Loucy (cell line): ENCODE results near the gene TEDC1.

Source experiments
- H2AFZ ChIP-seq: fragments of 200-600 bp; sonication (generic); 2 replicates; pipeline ENCODE4 v1.6.0; 2016; ENCODE audit warnings: antibody characterized with exemption, mild to moderate bottlenecking, low read length, moderate library complexity
- H3F3A ChIP-seq: fragments of 200-600 bp; 2 replicates; pipeline ENCODE4 v1.6.0; 2016; ENCODE audit warnings: antibody characterized with exemption, low read depth, mild to moderate bottlenecking
- H3K27me3 ChIP-seq: fragments of 200-600 bp; sonication (generic); 2 replicates; pipeline ENCODE4 v1.6.1; 2014; ENCODE audit warnings: low read length, mild to moderate bottlenecking; ENCODE audit not compliant: insufficient read depth, poor library complexity, severe bottlenecking
- H3K36me3 ChIP-seq: fragments of 200-600 bp; sonication (generic); 2 replicates; pipeline ENCODE4 v1.6.1; 2016; ENCODE audit warnings: low read length; ENCODE audit not compliant: insufficient read depth
- H3K4me1 ChIP-seq: fragments of 200-600 bp; sonication (generic); 2 replicates; pipeline ENCODE4 v1.5.1; 2014; ENCODE audit warnings: low read length, mild to moderate bottlenecking; ENCODE audit not compliant: insufficient read depth, poor library complexity, severe bottlenecking
- H3K4me2 ChIP-seq: fragments of 200-600 bp; sonication (generic); 2 replicates; pipeline ENCODE4 v1.6.0; 2014; ENCODE audit warnings: antibody characterized with exemption, low read length, low read depth, mild to moderate bottlenecking; ENCODE audit not compliant: poor library complexity, severe bottlenecking
- H3K4me3 ChIP-seq: fragments of 200-600 bp; sonication (generic); 2 replicates; pipeline ENCODE4 v1.5.1; 2014; ENCODE audit warnings: low read length, mild to moderate bottlenecking, mixed read lengths; ENCODE audit not compliant: poor library complexity, severe bottlenecking
- H3K79me2 ChIP-seq: fragments of 200-600 bp; sonication (generic); 2 replicates; pipeline ENCODE4 v1.6.1; 2014; ENCODE audit warnings: low read length; ENCODE audit not compliant: insufficient read depth
- H3K9ac ChIP-seq: fragments of 200-600 bp; sonication (generic); 2 replicates; pipeline ENCODE4 v1.6.0; 2014; ENCODE audit warnings: mild to moderate bottlenecking, low read depth, low read length, moderate library complexity; ENCODE audit not compliant: poor library complexity, severe bottlenecking
- H3K9me2 ChIP-seq: fragments of 200-600 bp; sonication (generic); replicated peaks from 2 replicates; pipeline ENCODE4 v1.6.1; 2016; ENCODE audit warnings: low read depth, low read length, mixed read lengths
- H3K9me3 ChIP-seq: fragments of 200-600 bp; sonication (generic); 2 replicates; pipeline ENCODE4 v1.6.1; 2014; ENCODE audit warnings: mild to moderate bottlenecking, antibody characterized with exemption, low read length, low read depth; ENCODE audit not compliant: insufficient read depth
- H4K20me1 ChIP-seq: fragments of 200-600 bp; sonication (generic); 2 replicates; pipeline ENCODE4 v1.6.0; 2014; ENCODE audit warnings: antibody characterized with exemption, low read length, mild to moderate bottlenecking; ENCODE audit not compliant: insufficient read depth, poor library complexity, severe bottlenecking
- CTCF ChIP-seq: fragments of 200-600 bp; sonication (generic); conservative IDR thresholded peaks from 2 replicates; pipeline ENCODE4 v1.5.1; 2014; ENCODE audit warnings: mild to moderate bottlenecking, antibody characterized with exemption, low read length
- EZH2phosphoT487 ChIP-seq: fragments of 200-600 bp; IDR thresholded peaks from 2 replicates; pipeline ENCODE4 v1.6.1; 2018; ENCODE audit warnings: antibody characterized with exemption, mild to moderate bottlenecking, moderate library complexity, borderline replicate concordance

The TEDC1 gene

GRCh38 chr14:105491366-105491973 lies 424 bp downstream of the TEDC1 start:
- Histone ChIP-seq H3K4me3 (peak overlapping the region; percentile 84), H3F3A (no peaks in the 10 kb centered on the region), H2AFZ (peak overlapping the region; percentile 53; the same call in 1 of the 2 replicates), H3K9me2 (no peaks in the 10 kb centered on the region), H4K20me1 (peaks cover 16% of the 10 kb centered on the region), H3K36me3 (no peaks in the 10 kb centered on the region), H3K27me3 (no peaks in the 10 kb centered on the region), H3K4me1 (peaks cover 17% of the 10 kb centered on the region), H3K4me2 (peak overlapping the region; percentile 90), H3K9ac (peak overlapping the region; percentile 86), H3K9me3 (no peaks in the 10 kb centered on the region), H3K79me2 (peaks cover 20% of the 10 kb centered on the region)
- TF ChIP-seq CTCF (no peak), EZH2phosphoT487 (no peak)

GRCh38 chr14:105492031-105492970 lies 1.3 kb downstream of the TEDC1 start:
- Histone ChIP-seq H4K20me1 (peaks cover 16% of the 10 kb centered on the region), H3K9ac (peak overlapping the region; percentile 50), H3K9me2 (no peaks in the 10 kb centered on the region), H3K79me2 (peaks cover 20% of the 10 kb centered on the region), H3K9me3 (no peaks in the 10 kb centered on the region), H3K4me1 (peaks cover 17% of the 10 kb centered on the region), H3K36me3 (no peaks in the 10 kb centered on the region), H3K27me3 (no peaks in the 10 kb centered on the region), H3K4me3 (peak overlapping the region; percentile 84), H2AFZ (no peak overlapping the region), H3F3A (no peaks in the 10 kb centered on the region), H3K4me2 (peak overlapping the region; percentile 90)
- TF ChIP-seq EZH2phosphoT487 = no peak

- Histone ChIP-seq H3K9me2 (no peaks in the 10 kb centered on the region), H3K4me3 (peak overlapping the region; percentile 84), H3K4me1 (peaks cover 17% of the 10 kb centered on the region), H2AFZ (no peak overlapping the region), H3K36me3 (no peaks in the 10 kb centered on the region), H3F3A (no peaks in the 10 kb centered on the region), H4K20me1 (peaks cover 16% of the 10 kb centered on the region), H3K79me2 (peaks cover 20% of the 10 kb centered on the region), H3K4me2 (peak overlapping the region; percentile 90), H3K9ac (no peak overlapping the region), H3K9me3 (no peaks in the 10 kb centered on the region), H3K27me3 (no peaks in the 10 kb centered on the region)
- no peak for TF ChIP-seq EZH2phosphoT487
- TF ChIP-seq CTCF = no peak; the same call in 1 of the 2 replicates
Measured at GRCh38 chr14:105492971-105493871, 2.2 kb downstream of the TEDC1 start.
